Stimulated activated memory B cell treated with anti-CD40 and anti-IgM and Interleukin-4, amounts not matched to agents 10 μg/mL and 1 μg/mL and 100 μg/mL, for 72 hours (primary cell): ENCODE results near the gene NRG3.
"Not testable (repeated sequence)": the region's sequence is repeated elsewhere in the genome, so short reads cannot be mapped to it uniquely, and the experiment has no call there.

Source experiments
- ATAC-seq: fragments of 150-1000 bp; cut with Tn5 transposase; 2 replicates; pipeline ENCODE4 v1.10.0; 2021
- H3K27ac Mint-ChIP-seq: one replicate; pipeline ENCODE4 v1.8.0; 2022; ENCODE audit warnings: mild to moderate bottlenecking, mixed read lengths
- H3K27me3 Mint-ChIP-seq: one replicate; pipeline ENCODE4 v1.8.0; 2022; ENCODE audit warnings: mixed read lengths
- H3K36me3 Mint-ChIP-seq: one replicate; pipeline ENCODE4 v1.8.0; 2022; ENCODE audit warnings: mixed read lengths
- H3K4me1 Mint-ChIP-seq: one replicate; pipeline ENCODE4 v1.8.0; 2022; ENCODE audit warnings: mixed read lengths
- H3K4me3 Mint-ChIP-seq: one replicate; pipeline ENCODE4 v1.8.0; 2022; ENCODE audit warnings: mild to moderate bottlenecking, moderate library complexity, mixed read lengths
- H3K9me3 Mint-ChIP-seq: one replicate; pipeline ENCODE4 v1.8.0; 2022; ENCODE audit warnings: mixed read lengths

NRG3 gene

GRCh38 chr10:82625512-82626189 is 750.7 kb downstream of the NRG3 start:
- Mint-ChIP-seq H3K27ac (no peak overlapping the region), H3K36me3 (no peaks in the 10 kb centered on the region), H3K4me1 (no peaks in the 10 kb centered on the region), H3K4me3 (no peak overlapping the region), H3K27me3 (no peaks in the 10 kb centered on the region), H3K9me3 (no peaks in the 10 kb centered on the region)
- ATAC-seq = no peak

GRCh38 chr10:82628373-82628772 is 753.4 kb downstream of the NRG3 start:
- H3K4me3 Mint-ChIP-seq = no peak overlapping the region
- H3K36me3 Mint-ChIP-seq = no peaks in the 10 kb centered on the region
- ATAC-seq = no peak
- H3K9me3 Mint-ChIP-seq = peaks cover 2% of the 10 kb centered on the region
- H3K27me3 Mint-ChIP-seq = no peaks in the 10 kb centered on the region
- no peak overlapping the region for H3K27ac Mint-ChIP-seq
- no peaks in the 10 kb centered on the region for H3K4me1 Mint-ChIP-seq

- Mint-ChIP-seq H3K36me3 (no peaks in the 10 kb centered on the region), H3K4me1 (no peaks in the 10 kb centered on the region), H3K4me3 (no peak overlapping the region), H3K27me3 (no peaks in the 10 kb centered on the region), H3K9me3 (peaks cover 6% of the 10 kb centered on the region), H3K27ac (no peak overlapping the region)
- ATAC-seq = no peak
These were observed 768.1 kb downstream of the NRG3 start for GRCh38 chr10:82643076-82643475.

GRCh38 chr10:82643601-82644000 is 768.6 kb downstream of the NRG3 start:
- ATAC-seq = no peak
- Mint-ChIP-seq H3K4me1 (no peaks in the 10 kb centered on the region), H3K9me3 (peaks cover 6% of the 10 kb centered on the region), H3K27ac (no peak overlapping the region), H3K4me3 (no peak overlapping the region), H3K36me3 (no peaks in the 10 kb centered on the region), H3K27me3 (no peaks in the 10 kb centered on the region)

- H3K9me3 Mint-ChIP-seq = peaks cover 6% of the 10 kb centered on the region
- H3K4me3 Mint-ChIP-seq = no peak overlapping the region
- H3K27ac Mint-ChIP-seq = no peak overlapping the region
- H3K36me3 Mint-ChIP-seq = no peaks in the 10 kb centered on the region
- no peaks in the 10 kb centered on the region for H3K4me1 Mint-ChIP-seq
- ATAC-seq = no peak
- no peaks in the 10 kb centered on the region for H3K27me3 Mint-ChIP-seq
These were observed 770.2 kb downstream of the NRG3 start for GRCh38 chr10:82645221-82645620.

GRCh38 chr10:82653244-82654155 is 778.5 kb downstream of the NRG3 start:
- Mint-ChIP-seq H3K27ac (no peak overlapping the region), H3K27me3 (no peaks in the 10 kb centered on the region), H3K4me3 (no peak overlapping the region), H3K36me3 (no peaks in the 10 kb centered on the region), H3K9me3 (no peaks in the 10 kb centered on the region), H3K4me1 (no peaks in the 10 kb centered on the region)
- ATAC-seq = no peak

GRCh38 chr10:82660205-82660604 is 785.2 kb downstream of the NRG3 start:
- no peaks in the 10 kb centered on the region for H3K27me3 Mint-ChIP-seq
- H3K9me3 Mint-ChIP-seq = no peaks in the 10 kb centered on the region
- no peaks in the 10 kb centered on the region for H3K4me1 Mint-ChIP-seq
- no peaks in the 10 kb centered on the region for H3K36me3 Mint-ChIP-seq
- H3K27ac Mint-ChIP-seq = no peak overlapping the region
- no peak overlapping the region for H3K4me3 Mint-ChIP-seq
- no peak for ATAC-seq

GRCh38 chr10:82660986-82661385 is 786.0 kb downstream of the NRG3 start:
- H3K4me1 Mint-ChIP-seq = no peaks in the 10 kb centered on the region
- H3K36me3 Mint-ChIP-seq = no peaks in the 10 kb centered on the region
- H3K9me3 Mint-ChIP-seq = no peaks in the 10 kb centered on the region
- H3K4me3 Mint-ChIP-seq = no peak overlapping the region
- no peaks in the 10 kb centered on the region for H3K27me3 Mint-ChIP-seq
- ATAC-seq = no peak
- H3K27ac Mint-ChIP-seq = no peak overlapping the region

GRCh38 chr10:82661701-82662100 is 786.7 kb downstream of the NRG3 start:
- Mint-ChIP-seq H3K27ac (no peak overlapping the region), H3K27me3 (no peaks in the 10 kb centered on the region), H3K9me3 (no peaks in the 10 kb centered on the region), H3K4me3 (no peak overlapping the region), H3K4me1 (no peaks in the 10 kb centered on the region), H3K36me3 (no peaks in the 10 kb centered on the region)
- ATAC-seq = no peak

GRCh38 chr10:82668221-82668895 is 793.4 kb downstream of the NRG3 start:
- Mint-ChIP-seq H3K9me3 (peaks cover 4% of the 10 kb centered on the region), H3K4me3 (no peak overlapping the region), H3K27ac (no peak overlapping the region), H3K27me3 (no peaks in the 10 kb centered on the region), H3K36me3 (no peaks in the 10 kb centered on the region), H3K4me1 (no peaks in the 10 kb centered on the region)
- no peak for ATAC-seq

- Mint-ChIP-seq H3K4me1 (no peaks in the 10 kb centered on the region), H3K4me3 (no peak overlapping the region), H3K27ac (no peak overlapping the region), H3K27me3 (no peaks in the 10 kb centered on the region), H3K9me3 (peaks cover 8% of the 10 kb centered on the region), H3K36me3 (no peaks in the 10 kb centered on the region)
- ATAC-seq = no peak
These were observed 799.0 kb downstream of the NRG3 start for GRCh38 chr10:82674036-82674435.

GRCh38 chr10:82677932-82678331 is 802.9 kb downstream of the NRG3 start:
- not testable (repeated sequence) for ATAC-seq, H3K4me3 Mint-ChIP-seq, H3K27me3 Mint-ChIP-seq, H3K36me3 Mint-ChIP-seq, H3K27ac Mint-ChIP-seq, H3K9me3 Mint-ChIP-seq, H3K4me1 Mint-ChIP-seq

GRCh38 chr10:82678451-82678850 is 803.5 kb downstream of the NRG3 start:
- H3K27me3 Mint-ChIP-seq, H3K9me3 Mint-ChIP-seq, H3K4me1 Mint-ChIP-seq, H3K27ac Mint-ChIP-seq, H3K4me3 Mint-ChIP-seq, H3K36me3 Mint-ChIP-seq, ATAC-seq: not testable (repeated sequence)

- Mint-ChIP-seq H3K4me3 (no peak overlapping the region), H3K36me3 (no peaks in the 10 kb centered on the region), H3K9me3 (peaks cover 5% of the 10 kb centered on the region), H3K27ac (no peak overlapping the region), H3K27me3 (no peaks in the 10 kb centered on the region), H3K4me1 (no peaks in the 10 kb centered on the region)
- ATAC-seq = no peak
These were observed 805.6 kb downstream of the NRG3 start for GRCh38 chr10:82680608-82681007.

GRCh38 chr10:82683945-82684344 is 809.0 kb downstream of the NRG3 start:
- H3K4me3 Mint-ChIP-seq = no peak overlapping the region
- no peak overlapping the region for H3K27ac Mint-ChIP-seq
- peaks cover 3% of the 10 kb centered on the region for H3K9me3 Mint-ChIP-seq
- H3K27me3 Mint-ChIP-seq = no peaks in the 10 kb centered on the region
- ATAC-seq = no peak
- H3K36me3 Mint-ChIP-seq = no peaks in the 10 kb centered on the region
- H3K4me1 Mint-ChIP-seq = no peaks in the 10 kb centered on the region
